Endodermal cell (in vitro differentiated cells): ENCODE measurements around the gene CCDC9B. TPM values are rescaled to one million over a fixed set of nuclear protein-coding genes. Genes with fewer than 3 reads are reported as not detected.

Experiments
- DNase-seq: peaks from one replicate; pipeline ENCODE4 v3.0.0-alpha.2; 2017
- H3K27ac ChIP-seq: 2 replicates; pipeline ENCODE4 v1.5.1; 2013; ENCODE audit warnings: mild to moderate bottlenecking, low read depth, low read length, moderate library complexity
- H3K27me3 ChIP-seq: 2 replicates; pipeline ENCODE4 v1.6.1; 2013; ENCODE audit warnings: mild to moderate bottlenecking, low read length, moderate library complexity; ENCODE audit not compliant: insufficient read depth, control insufficient read depth, poor library complexity, severe bottlenecking
- H3K36me3 ChIP-seq: 2 replicates; pipeline ENCODE4 v1.7.0; 2013; ENCODE audit warnings: mild to moderate bottlenecking, low read length, moderate library complexity; ENCODE audit not compliant: control insufficient read depth, insufficient read depth
- H3K4me1 ChIP-seq: one replicate; pipeline ENCODE4 v1.7.0; 2013; ENCODE audit warnings: low read length; ENCODE audit not compliant: control insufficient read depth, insufficient read depth
- H3K4me3 ChIP-seq: 2 replicates; pipeline ENCODE4 v1.5.1; 2013; ENCODE audit warnings: mild to moderate bottlenecking, low read length, moderate library complexity
- H3K9ac ChIP-seq: 2 replicates; pipeline ENCODE4 v1.6.1; 2013; ENCODE audit warnings: mild to moderate bottlenecking, low read length, moderate library complexity; ENCODE audit not compliant: poor library complexity, severe bottlenecking; ENCODE audit errors: extremely low read depth
- H3K9me3 ChIP-seq: 2 replicates; pipeline ENCODE4 v1.6.1; 2013; ENCODE audit warnings: mild to moderate bottlenecking, low read length, moderate library complexity; ENCODE audit not compliant: control insufficient read depth
- H3K27ac Mint-ChIP-seq: 2 replicates; pipeline ENCODE4 v1.8.0; 2020; ENCODE audit warnings: mixed read lengths
- H3K27me3 Mint-ChIP-seq: 2 replicates; pipeline ENCODE4 v1.8.0; 2021; ENCODE audit warnings: mild to moderate bottlenecking, mixed read lengths; ENCODE audit not compliant: insufficient read depth
- H3K36me3 Mint-ChIP-seq: 2 replicates; pipeline ENCODE4 v1.8.0; 2020; ENCODE audit warnings: low read depth, mixed read lengths
- H3K4me1 Mint-ChIP-seq: 2 replicates; pipeline ENCODE4 v1.8.0; 2020; ENCODE audit warnings: mixed read lengths
- H3K4me3 Mint-ChIP-seq: 2 replicates; pipeline ENCODE4 v1.8.0; 2020; ENCODE audit warnings: mild to moderate bottlenecking, moderate library complexity, mixed read lengths
- H3K9me3 Mint-ChIP-seq: 2 replicates; pipeline ENCODE4 v1.8.0; 2020; ENCODE audit warnings: mild to moderate bottlenecking, mixed read lengths
- WGBS, 2 experiments: methylation state at CpG; one replicate each; pipeline versions ENCODE4 v1.1.5 to v1.1.7; 2013; ENCODE audit warnings: missing lambda C conversion rate in 2 of 2, mixed read lengths in 1 of 2; ENCODE audit not compliant: insufficient coverage in 1 of 2, insufficient read length in 1 of 2; 5-methylcytosine and 5-hydroxymethylcytosine counted together
- total RNA-seq, 2 donors: library from RNA; stranded (reverse); fragmentation: NEBNext Ultra II Directional in 1 of 2; extraction: Animal tissue kit (Norgen Biotek cat#: 25700) in 1 of 2; gene quantifications; 2 replicates in 1 of 2; 3 replicates in 1 of 2; pipeline ENCODE4 v1.2.1, GENCODE V29; 2021
- TF ChIP-seq, protein P1 (sequence below): fragments of 200-600 bp; sonication (generic); conservative IDR thresholded peaks from 2 replicates; pipeline ENCODE4 v1.5.0; 2021; ENCODE audit warnings: antibody characterized with exemption, mild to moderate bottlenecking

CCDC9B gene
- total RNA-seq, 2 donors from 2014 or later, result 0.15 to 0.42 TPM

DNA sequence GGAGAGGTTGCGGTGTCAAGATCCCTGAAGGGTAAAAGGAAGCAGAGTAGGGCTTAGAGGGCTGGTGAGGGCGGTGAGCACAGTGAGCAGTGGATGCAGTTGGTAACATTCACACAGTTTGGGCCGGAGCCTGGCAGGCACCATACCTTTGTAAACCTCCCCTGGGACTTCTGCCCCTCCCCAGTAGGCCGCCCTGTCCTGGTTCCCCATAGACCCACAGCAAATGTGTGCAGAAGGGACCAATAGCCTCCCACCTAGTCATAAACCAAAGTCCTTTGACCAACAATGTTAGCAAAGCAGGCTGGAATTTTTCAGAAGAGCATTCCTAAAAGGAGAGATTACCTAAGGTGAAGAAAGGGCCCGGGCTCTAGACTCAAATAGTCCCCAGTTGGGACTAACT lies 8.4 kb upstream of the CCDC9B start:
- Mint-ChIP-seq H3K27ac (no peak overlapping the region), H3K9me3 (no peaks in the 10 kb centered on the region), H3K4me1 (peaks cover 15% of the 10 kb centered on the region), H3K4me3 (no peak overlapping the region), H3K27me3 (peaks cover 10% of the 10 kb centered on the region), H3K36me3 (no peaks in the 10 kb centered on the region)
- DNase-seq, result no peak
- WGBS, 2 experiments, result 92 to 97% methylated on average over 4 to 5 of the region's 5 CpGs
- H3K27ac ChIP-seq, result no peak overlapping the region
- H3K9ac ChIP-seq, result no peak overlapping the region
- no peaks in the 10 kb centered on the region for H3K9me3 ChIP-seq
- H3K4me3 ChIP-seq, result no peak overlapping the region
- H3K27me3 ChIP-seq, result no peaks in the 10 kb centered on the region
- peaks cover 3% of the 10 kb centered on the region for H3K4me1 ChIP-seq
- TF ChIP-seq, protein P1, sequence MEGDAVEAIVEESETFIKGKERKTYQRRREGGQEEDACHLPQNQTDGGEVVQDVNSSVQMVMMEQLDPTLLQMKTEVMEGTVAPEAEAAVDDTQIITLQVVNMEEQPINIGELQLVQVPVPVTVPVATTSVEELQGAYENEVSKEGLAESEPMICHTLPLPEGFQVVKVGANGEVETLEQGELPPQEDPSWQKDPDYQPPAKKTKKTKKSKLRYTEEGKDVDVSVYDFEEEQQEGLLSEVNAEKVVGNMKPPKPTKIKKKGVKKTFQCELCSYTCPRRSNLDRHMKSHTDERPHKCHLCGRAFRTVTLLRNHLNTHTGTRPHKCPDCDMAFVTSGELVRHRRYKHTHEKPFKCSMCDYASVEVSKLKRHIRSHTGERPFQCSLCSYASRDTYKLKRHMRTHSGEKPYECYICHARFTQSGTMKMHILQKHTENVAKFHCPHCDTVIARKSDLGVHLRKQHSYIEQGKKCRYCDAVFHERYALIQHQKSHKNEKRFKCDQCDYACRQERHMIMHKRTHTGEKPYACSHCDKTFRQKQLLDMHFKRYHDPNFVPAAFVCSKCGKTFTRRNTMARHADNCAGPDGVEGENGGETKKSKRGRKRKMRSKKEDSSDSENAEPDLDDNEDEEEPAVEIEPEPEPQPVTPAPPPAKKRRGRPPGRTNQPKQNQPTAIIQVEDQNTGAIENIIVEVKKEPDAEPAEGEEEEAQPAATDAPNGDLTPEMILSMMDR, result no peak
- no peaks in the 10 kb centered on the region for H3K36me3 ChIP-seq

DNA sequence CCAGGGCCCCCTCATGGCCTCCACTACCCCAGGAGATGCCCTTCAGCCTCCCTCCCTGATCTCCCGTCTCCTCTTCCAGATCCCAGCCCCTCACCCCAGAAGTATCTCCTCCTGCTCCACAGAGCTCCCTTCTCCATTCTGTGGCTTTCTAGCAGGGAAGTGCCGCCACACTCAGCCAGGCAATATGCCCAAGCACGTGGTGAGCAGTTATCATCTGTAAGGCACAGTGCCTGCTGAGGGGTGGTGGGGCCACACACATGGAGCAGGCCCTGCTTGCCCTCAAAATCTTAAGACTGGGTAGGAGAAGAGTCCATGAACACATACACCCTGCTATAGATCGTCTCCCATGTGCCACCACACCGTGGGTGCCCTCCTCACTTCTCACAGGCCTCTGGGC lies 7.7 kb upstream of the CCDC9B start:
- peaks cover 3% of the 10 kb centered on the region for H3K4me1 ChIP-seq
- no peak overlapping the region for H3K27ac ChIP-seq
- H3K27me3 ChIP-seq, result no peaks in the 10 kb centered on the region
- no peaks in the 10 kb centered on the region for H3K36me3 ChIP-seq
- 93 to 100% methylated on average over 5 of the region's 5 CpGs for WGBS, 2 experiments
- no peak overlapping the region for H3K4me3 Mint-ChIP-seq
- TF ChIP-seq, protein P1, result no peak
- peaks cover 10% of the 10 kb centered on the region for H3K27me3 Mint-ChIP-seq
- DNase-seq, result no peak
- H3K36me3 Mint-ChIP-seq, result no peaks in the 10 kb centered on the region
- H3K9me3 Mint-ChIP-seq, result no peaks in the 10 kb centered on the region
- no peak overlapping the region for H3K4me3 ChIP-seq
- no peak overlapping the region for H3K9ac ChIP-seq
- peaks cover 8% of the 10 kb centered on the region for H3K4me1 Mint-ChIP-seq
- H3K9me3 ChIP-seq, result no peaks in the 10 kb centered on the region
- H3K27ac Mint-ChIP-seq, result no peak overlapping the region

DNA sequence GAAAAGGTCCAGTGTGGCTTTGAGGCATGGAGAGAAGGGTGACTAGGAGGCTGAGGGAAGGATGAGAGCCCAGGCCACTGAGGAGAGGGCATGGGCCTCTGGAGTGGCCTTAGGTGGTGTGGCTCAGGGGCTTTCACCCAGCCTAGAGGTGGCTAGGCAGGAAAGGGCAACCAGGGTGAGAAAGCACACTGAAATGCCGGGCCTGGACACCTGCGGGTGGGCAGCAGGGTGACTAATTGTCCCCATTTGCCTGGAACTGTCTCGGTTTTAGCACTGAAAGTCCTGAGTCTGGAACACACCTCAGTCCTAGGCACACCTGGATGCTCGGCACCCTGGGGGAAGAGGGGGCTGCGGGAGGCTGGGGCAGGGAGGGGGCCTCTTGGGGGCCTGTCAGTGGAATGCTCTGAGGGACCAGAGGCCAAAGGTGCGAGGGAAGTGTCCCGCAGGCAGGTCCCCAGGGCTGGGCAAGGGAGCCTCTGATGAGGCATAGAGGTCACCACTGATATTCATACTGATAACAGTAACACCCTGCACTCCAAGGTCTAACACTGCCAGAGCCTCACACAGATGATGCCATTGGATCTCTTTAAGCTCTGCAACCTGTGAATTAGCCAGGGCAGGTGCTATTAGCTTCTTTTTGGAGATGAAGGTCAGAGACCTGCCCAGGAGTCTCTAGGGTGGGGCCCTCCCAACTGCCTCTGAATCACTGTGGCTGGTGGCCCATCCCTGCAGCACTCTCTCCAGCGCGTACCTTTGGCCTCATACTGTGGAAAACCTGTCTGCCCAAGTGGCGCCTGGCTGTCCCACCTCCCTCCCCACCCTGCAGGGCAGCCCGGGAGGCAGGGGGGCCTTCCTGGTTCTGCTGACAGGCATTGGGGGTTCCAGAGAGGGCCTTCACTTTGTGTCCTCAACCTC lies 7.1 kb upstream of the CCDC9B start:
- Histone ChIP-seq H3K4me1 (peaks cover 3% of the 10 kb centered on the region), H3K36me3 (no peaks in the 10 kb centered on the region), H3K27ac (no peak overlapping the region), H3K9me3 (no peaks in the 10 kb centered on the region), H3K27me3 (no peaks in the 10 kb centered on the region), H3K9ac (no peak overlapping the region), H3K4me3 (no peak overlapping the region)
- Mint-ChIP-seq H3K4me1 (peaks cover 8% of the 10 kb centered on the region), H3K4me3 (no peak overlapping the region), H3K27ac (no peak overlapping the region), H3K36me3 (no peaks in the 10 kb centered on the region), H3K27me3 (peaks cover 10% of the 10 kb centered on the region), H3K9me3 (no peaks in the 10 kb centered on the region)
- DNase-seq, result no peak
- TF ChIP-seq, protein P1, result no peak
- WGBS, 2 experiments, result 95 to 100% methylated on average over 6 to 11 of the region's 11 CpGs
